B cell (primary cell): ENCODE measurements around the gene TIMM17A.

ENCODE experiments used
- CTCF ChIP-seq: fragments of 200-600 bp; IDR thresholded peaks from one replicate; pipeline ENCODE4 v1.8.0; 2022; ENCODE audit warnings: antibody characterized with exemption, mild to moderate bottlenecking
- EZH2 ChIP-seq: IDR thresholded peaks from 2 replicates; pipeline ENCODE4 v1.6.1; 2012; ENCODE audit warnings: borderline replicate concordance, low read depth, mild to moderate bottlenecking, moderate library complexity, low read length; ENCODE audit not compliant: insufficient read depth, poor library complexity, severe bottlenecking

- TF ChIP-seq EZH2 (no peak), CTCF (no peak)
Measured at GRCh38 chr1:201912832-201913231, 42.5 kb upstream of the TIMM17A start.
